IMR-90 (cell line): Measurements from ENCODE around the gene DESI2. TPM values are rescaled to one million over a fixed set of nuclear protein-coding genes. Genes with fewer than 3 reads are reported as not detected.

Source experiments
- ATAC-seq: fragments of 200-7000 bp; cut with Tn5 transposase; 2 replicates; pipeline ENCODE4 v1.9.1; 2020; ENCODE audit warnings: low read depth, mild to moderate bottlenecking, moderate library complexity
- BruUV-seq: library from RNA; stranded (reverse); fragments of 400-500 nt; replicated peaks from 2 replicates; lab custom pipeline; 2021; lab: Mats Ljungman, UMichigan
- CTCF ChIA-PET: fragments of 300-600 bp; formaldehyde crosslinking; extraction: SDS; loops from one replicate; lab custom pipeline; 2021; ENCODE audit warnings: antibody characterized with exemption; lab: Yijun Ruan, JAX
- POLR2A ChIA-PET: fragments of 300-600 bp; sonication (Branson Sonifier 250); formaldehyde crosslinking; loops from one replicate; lab custom pipeline; 2022; ENCODE audit warnings: antibody characterized with exemption; ENCODE audit not compliant: unreplicated experiment; lab: Charles Lee
- DNase-seq: peaks from one replicate; pipeline ENCODE4 v3.0.0; 2013
- H2AFZ ChIP-seq: replicated peaks from 2 replicates; pipeline ENCODE3; 2013; ENCODE audit warnings: low read length, mild to moderate bottlenecking; ENCODE audit not compliant: poor library complexity
- H2AK5ac ChIP-seq: 2 replicates; pipeline ENCODE4 v1.6.1; 2013; ENCODE audit warnings: low read depth, low read length, inconsistent platforms
- H2AK9ac ChIP-seq: replicated peaks from 2 replicates; pipeline ENCODE3; 2013; ENCODE audit warnings: mild to moderate bottlenecking, low read depth, low read length, moderate library complexity; ENCODE audit not compliant: poor library complexity
- H2BK120ac ChIP-seq: 2 replicates; pipeline ENCODE4 v1.6.1; 2013; ENCODE audit warnings: low read depth, low read length, inconsistent platforms
- H2BK15ac ChIP-seq: 3 replicates; pipeline ENCODE4 v1.6.1; 2013; ENCODE audit warnings: low read depth, low read length, inconsistent platforms
- H2BK20ac ChIP-seq: 2 replicates; pipeline ENCODE4 v1.6.1; 2013; ENCODE audit warnings: low read depth, mild to moderate bottlenecking, inconsistent platforms, low read length, moderate library complexity
- H2BK5ac ChIP-seq: 2 replicates; pipeline ENCODE4 v1.6.1; 2013; ENCODE audit warnings: mild to moderate bottlenecking, low read depth, low read length, inconsistent platforms; ENCODE audit not compliant: poor library complexity, severe bottlenecking
- H3K14ac ChIP-seq: replicated peaks from 2 replicates; pipeline ENCODE4 v1.6.1; 2013; ENCODE audit warnings: low read depth, low read length, inconsistent platforms
- H3K18ac ChIP-seq: 2 replicates; pipeline ENCODE4 v1.6.1; 2013; ENCODE audit warnings: low read depth, low read length, control low read depth
- H3K23ac ChIP-seq: 2 replicates; pipeline ENCODE4 v1.6.1; 2013; ENCODE audit warnings: low read depth, low read length, inconsistent platforms
- H3K27ac ChIP-seq: 2 replicates; pipeline ENCODE4 v1.5.1; 2013; ENCODE audit warnings: mild to moderate bottlenecking, control low read depth, low read length; ENCODE audit not compliant: insufficient read depth
- H3K27me3 ChIP-seq: 2 replicates; pipeline ENCODE4 v1.6.1; 2013; ENCODE audit warnings: low read length; ENCODE audit not compliant: control insufficient read depth, insufficient read depth
- H3K36me3 ChIP-seq: 2 replicates; pipeline ENCODE4 v1.6.1; 2013; ENCODE audit warnings: low read length, mixed read lengths; ENCODE audit not compliant: control insufficient read depth, insufficient read depth
- H3K4ac ChIP-seq: 2 replicates; pipeline ENCODE4 v1.6.1; 2013; ENCODE audit warnings: low read depth, low read length, inconsistent platforms
- H3K4me1 ChIP-seq: 2 replicates; pipeline ENCODE4 v1.6.1; 2013; ENCODE audit warnings: low read length, mixed read lengths; ENCODE audit not compliant: control insufficient read depth, insufficient read depth
- H3K4me2 ChIP-seq: 2 replicates; pipeline ENCODE4 v1.6.1; 2013; ENCODE audit warnings: low read depth, mild to moderate bottlenecking, control low read depth, low read length, moderate library complexity
- H3K4me3 ChIP-seq: 2 replicates; pipeline ENCODE4 v1.5.1; 2013; ENCODE audit warnings: low read depth, mild to moderate bottlenecking, control low read depth, low read length, moderate library complexity; ENCODE audit not compliant: insufficient read depth
- H3K56ac ChIP-seq: 2 replicates; pipeline ENCODE4 v1.6.1; 2013; ENCODE audit warnings: low read length, inconsistent platforms; ENCODE audit not compliant: insufficient read depth; ENCODE audit errors: extremely low read depth
- H3K79me1 ChIP-seq, 2 experiments: 2 replicates each; pipeline ENCODE4 v1.6.1; 2013; ENCODE audit warnings: low read length in 2 of 2, inconsistent platforms in 1 of 2, low read depth in 1 of 2
- H3K9ac ChIP-seq: 2 replicates; pipeline ENCODE4 v1.6.1; 2013; ENCODE audit warnings: low read depth, low read length, control low read depth
- H3K9me1 ChIP-seq: 2 replicates; pipeline ENCODE4 v1.6.1; 2013; ENCODE audit warnings: low read length, inconsistent platforms; ENCODE audit not compliant: insufficient read depth
- H3K9me3 ChIP-seq: 2 replicates; pipeline ENCODE4 v1.6.1; 2013; ENCODE audit warnings: low read length; ENCODE audit not compliant: control insufficient read depth, insufficient read depth
- H4K20me1 ChIP-seq: 2 replicates; pipeline ENCODE4 v1.6.1; 2013; ENCODE audit warnings: low read length, inconsistent platforms; ENCODE audit not compliant: insufficient read depth
- H4K5ac ChIP-seq: 2 replicates; pipeline ENCODE4 v1.6.1; 2013; ENCODE audit warnings: mild to moderate bottlenecking, low read depth, low read length, control low read depth
- H4K8ac ChIP-seq, 2 experiments: 2 replicates each; pipeline ENCODE4 v1.6.1; 2013; ENCODE audit warnings: low read depth in 2 of 2, low read length in 2 of 2, control low read depth in 1 of 2, inconsistent platforms in 1 of 2
- H4K91ac ChIP-seq: 2 replicates; pipeline ENCODE4 v1.6.1; 2013; ENCODE audit warnings: low read depth, low read length, inconsistent platforms; ENCODE audit not compliant: insufficient read depth
- BHLHE40 ChIP-seq: fragments of 150-350 bp; IDR thresholded peaks from 2 replicates; pipeline ENCODE4 v1.6.1; 2016; ENCODE audit warnings: mild to moderate bottlenecking, low read depth, low read length
- CEBPB ChIP-seq: IDR thresholded peaks from 2 replicates; pipeline ENCODE4 v1.6.1; 2012; ENCODE audit warnings: low read depth, low read length, improper control_type of control experiment
- CHD1 ChIP-seq: IDR thresholded peaks from 2 replicates; pipeline ENCODE4 v1.6.1; 2012; ENCODE audit warnings: low read depth, low read length, improper control_type of control experiment
- FOS ChIP-seq: fragments of 150-350 bp; IDR thresholded peaks from 2 replicates; pipeline ENCODE4 v1.6.1; 2016; ENCODE audit warnings: low read depth, low read length
- MAFK ChIP-seq: IDR thresholded peaks from 2 replicates; pipeline ENCODE4 v1.6.1; 2012; ENCODE audit warnings: low read depth, low read length, improper control_type of control experiment
- MAZ ChIP-seq: IDR thresholded peaks from 2 replicates; pipeline ENCODE4 v1.6.1; 2012; ENCODE audit warnings: low read depth, mild to moderate bottlenecking, low read length, improper control_type of control experiment, moderate library complexity, borderline replicate concordance
- MXI1 ChIP-seq: IDR thresholded peaks from 2 replicates; pipeline ENCODE4 v1.6.1; 2012; ENCODE audit warnings: low read depth, mild to moderate bottlenecking, low read length, moderate library complexity, borderline replicate concordance
- NFE2L2 ChIP-seq: fragments of 150-350 bp; IDR thresholded peaks from 2 replicates; pipeline ENCODE4 v1.6.1; 2016; ENCODE audit warnings: low read depth, mild to moderate bottlenecking, low read length
- POLR2A ChIP-seq: IDR thresholded peaks from 2 replicates; pipeline ENCODE4 v1.6.1; 2012; ENCODE audit warnings: mild to moderate bottlenecking, low read depth, low read length
- RAD21 ChIP-seq: IDR thresholded peaks from 2 replicates; pipeline ENCODE4 v1.6.1; 2012; ENCODE audit warnings: low read length, improper control_type of control experiment
- RCOR1 ChIP-seq: IDR thresholded peaks from 2 replicates; pipeline ENCODE4 v1.6.1; 2012; ENCODE audit warnings: mild to moderate bottlenecking, low read length, improper control_type of control experiment; ENCODE audit not compliant: insufficient replicate concordance
- RFX5 ChIP-seq: IDR thresholded peaks from 2 replicates; pipeline ENCODE4 v1.8.0; 2012; ENCODE audit warnings: low read depth, mild to moderate bottlenecking, low read length, moderate library complexity
- WGBS, 2 experiments: methylation state at CpG; one replicate each; pipeline versions ENCODE4 v1.1.5 to v1.1.7; 2013; ENCODE audit warnings: missing lambda C conversion rate in 2 of 2; ENCODE audit not compliant: insufficient read length in 1 of 2; ENCODE audit errors: extremely low coverage in 2 of 2; 5-methylcytosine and 5-hydroxymethylcytosine counted together
- dilution Hi-C: fragments of 300-500 bp; cut with HindIII; formaldehyde crosslinking; loops from one replicate; pipeline ENCODE4 v1.14.3; 2018; ENCODE audit warnings: low sequenced_read_pairs; ENCODE audit not compliant: unreplicated experiment
- in situ Hi-C: fragments of 300-500 bp; cut with MboI; formaldehyde crosslinking; loops from 3 replicates; pipeline ENCODE4 v1.14.3; 2019; ENCODE audit warnings: low sequenced_read_pairs, inconsistent platforms, mixed read lengths
- intact Hi-C: fragments of 100-400 bp; cut with micrococcal nuclease; formaldehyde crosslinking; loops from 2 replicates; pipeline ENCODE4 v1.10.0; 2022
- polyA plus RNA-seq, 3 experiments: library from polyadenylated mRNA; depleted of rRNA; stranded (reverse); fragments of >200 nt; gene quantifications; 2 replicates each; pipeline ENCODE4 v1.2.3, GENCODE V29; 2012; ENCODE audit warnings: low replicate concordance in 1 of 3
- total RNA-seq: library from RNA; depleted of rRNA; stranded (reverse); fragments of >200 nt; gene quantifications from 2 replicates; pipeline ENCODE4 v1.2.3, GENCODE V29; 2012
- TF ChIP-seq, protein P1 (sequence below): fragments of 150-350 bp; IDR thresholded peaks from 2 replicates; pipeline ENCODE4 v1.6.1; 2016; ENCODE audit warnings: low read depth, mild to moderate bottlenecking, low read length, moderate library complexity, borderline replicate concordance

DESI2 gene
- total and polyA plus RNA-seq, 2 of the 4 experiments (the other 2 are of a cell fraction), result 19.0 to 43.6 TPM

DNA sequence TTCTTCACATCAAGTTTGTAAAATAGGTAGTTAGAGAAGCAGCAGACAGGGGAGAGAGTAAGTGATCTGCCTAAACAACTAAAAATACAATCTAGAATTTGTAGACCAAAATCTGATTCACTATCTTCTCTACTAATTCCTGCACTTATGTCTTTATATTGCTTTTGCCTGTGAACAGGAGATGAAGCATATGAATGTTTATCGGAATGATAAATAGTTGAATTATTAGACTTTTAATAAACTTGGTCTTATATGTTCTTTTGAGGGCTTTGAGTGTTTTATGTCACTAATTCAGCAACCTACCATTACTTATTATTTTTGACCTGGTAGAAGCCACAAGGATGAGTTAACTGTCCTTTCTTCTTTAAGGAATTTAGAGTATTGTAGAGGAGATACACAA, 2.3 kb downstream of the DESI2 start:
- ATAC-seq (no peak), DNase-seq (no peak)
- intact Hi-C loops, result loop anchor here (2.0 kb wide), 1 partner anchor 18 kb away; no protein-coding TSS in a partner anchor
- Histone ChIP-seq H4K91ac (no peak overlapping the region), H2BK15ac (no peak overlapping the region), H2AK9ac (no peak overlapping the region), H2BK20ac (no peak overlapping the region), H3K27me3 (no peaks in the 10 kb centered on the region), H3K9ac (no peak overlapping the region), H2AFZ (no peak overlapping the region), H3K23ac (peak overlapping the region; percentile 41), H4K8ac (no peak overlapping the region), H4K20me1 (peaks cover 19% of the 10 kb centered on the region; the same call in 1 of the 2 replicates), H3K4me1 (no peaks in the 10 kb centered on the region), H3K9me3 (peaks cover under 1% of the 10 kb centered on the region; the same call in 1 of the 2 replicates), H4K5ac (no peak overlapping the region), H3K4ac (no peak overlapping the region), H2BK120ac (no peak overlapping the region), H3K14ac (no peak overlapping the region), H3K56ac (no peak overlapping the region), H3K9me1 (peaks cover 18% of the 10 kb centered on the region; the same call in 1 of the 2 replicates), H2AK5ac (no peak overlapping the region), H3K36me3 (peaks cover 7% of the 10 kb centered on the region), H3K79me1 (peaks cover 16 to 59% of the 10 kb centered on the region in 2 experiments; a peak in 3 of 4 replicates), H3K4me2 (peak overlapping the region; percentile 97; the same call in 1 of the 2 replicates), H3K27ac (no peak overlapping the region), H2BK5ac (no peak overlapping the region), H3K4me3 (no peak overlapping the region), H3K18ac (no peak overlapping the region)
- dilution Hi-C loops, result no loop called here
- ChIA-PET POLR2A (no interaction called here), CTCF (interaction anchor here (1.0 kb wide), 1 partner anchor 17 kb away, joined by 3 read pairs; no protein-coding TSS in a partner anchor)
- WGBS, 2 experiments, result no CpG with 5 or more reads among the region's 1 CpG
- no peak for TF ChIP-seq CEBPB
- no peak for TF ChIP-seq FOS
- TF ChIP-seq POLR2A, result no peak
- TF ChIP-seq BHLHE40, result no peak
- no peak for TF ChIP-seq MXI1
- TF ChIP-seq RFX5, result no peak
- no peak for TF ChIP-seq RAD21
- no peak for TF ChIP-seq MAZ
- no peak for TF ChIP-seq CHD1
- no peak for TF ChIP-seq RCOR1
- TF ChIP-seq MAFK, result no peak
- TF ChIP-seq, protein P1, sequence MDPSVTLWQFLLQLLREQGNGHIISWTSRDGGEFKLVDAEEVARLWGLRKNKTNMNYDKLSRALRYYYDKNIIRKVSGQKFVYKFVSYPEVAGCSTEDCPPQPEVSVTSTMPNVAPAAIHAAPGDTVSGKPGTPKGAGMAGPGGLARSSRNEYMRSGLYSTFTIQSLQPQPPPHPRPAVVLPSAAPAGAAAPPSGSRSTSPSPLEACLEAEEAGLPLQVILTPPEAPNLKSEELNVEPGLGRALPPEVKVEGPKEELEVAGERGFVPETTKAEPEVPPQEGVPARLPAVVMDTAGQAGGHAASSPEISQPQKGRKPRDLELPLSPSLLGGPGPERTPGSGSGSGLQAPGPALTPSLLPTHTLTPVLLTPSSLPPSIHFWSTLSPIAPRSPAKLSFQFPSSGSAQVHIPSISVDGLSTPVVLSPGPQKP, result no peak
- TF ChIP-seq NFE2L2, result no peak
- no TSS peak for BruUV-seq
- in situ Hi-C loops, result no loop called here
